NOMO-1 treated with dmso at 0.1 percent for 144 hours (cell line): ENCODE results near the gene ERC2.

Experiments used
- DNase-seq: peaks from one replicate; lab custom pipeline; 2025; ENCODE audit not compliant: unreplicated experiment; lab: John Stamatoyannopoulos, UW

The ERC2 gene

DNA sequence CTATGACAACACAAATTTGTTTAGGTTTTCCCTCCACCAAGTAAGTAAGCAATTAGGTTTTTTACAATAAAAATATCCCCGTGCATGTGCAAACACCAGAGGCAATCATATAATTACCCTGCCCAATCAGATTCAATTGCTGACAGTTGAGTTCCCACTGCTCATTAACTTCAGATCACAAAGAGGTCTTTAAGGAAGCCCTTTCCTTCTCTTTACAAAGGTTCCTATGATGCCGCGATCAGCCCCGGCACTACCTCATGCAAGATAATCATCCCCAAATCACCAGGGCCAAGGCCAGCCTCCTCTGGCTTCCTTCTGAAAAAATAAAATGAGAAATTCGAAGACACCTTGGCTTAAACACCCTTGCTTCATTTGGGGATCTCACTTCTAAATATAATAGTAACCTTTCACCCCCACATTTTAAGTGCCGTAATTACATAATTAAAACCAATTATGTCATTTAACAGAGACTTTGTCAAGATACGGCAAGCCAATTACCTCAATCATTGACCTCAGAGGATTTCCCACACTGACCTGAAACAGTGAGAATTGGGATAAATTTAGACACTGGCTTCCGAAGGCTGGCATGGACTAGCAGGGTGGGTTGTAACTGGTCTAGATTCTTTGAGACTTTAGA lies 859.8 kb downstream of the ERC2 start:
- no peak for DNase-seq

- DNase-seq = no peak
These were observed 860.4 kb downstream of the ERC2 start for GRCh38 chr3:55607844-55608243.

DNA sequence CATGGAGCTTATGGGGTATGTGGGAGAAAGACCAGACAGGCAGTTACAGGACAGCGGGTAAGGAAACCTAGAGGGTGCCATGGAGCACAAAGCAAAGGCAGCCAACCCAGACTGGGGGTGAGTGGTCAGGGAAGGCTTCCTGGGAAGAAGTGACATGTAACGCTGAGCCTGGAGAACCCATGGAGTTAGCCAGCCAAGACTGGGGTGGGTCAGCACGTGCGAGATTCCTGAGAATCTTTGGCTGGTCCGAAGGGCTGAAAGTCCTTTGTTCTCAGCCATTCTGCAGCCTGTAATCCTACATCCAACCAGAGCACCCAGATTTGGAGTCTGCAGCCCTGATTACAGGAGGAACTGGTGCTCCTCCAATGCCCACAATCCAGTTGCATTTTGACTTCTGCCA lies 861.1 kb downstream of the ERC2 start:
- no peak for DNase-seq

GRCh38 chr3:55605443-55606236 lies 862.6 kb downstream of the ERC2 start:
- DNase-seq = no peak

DNA sequence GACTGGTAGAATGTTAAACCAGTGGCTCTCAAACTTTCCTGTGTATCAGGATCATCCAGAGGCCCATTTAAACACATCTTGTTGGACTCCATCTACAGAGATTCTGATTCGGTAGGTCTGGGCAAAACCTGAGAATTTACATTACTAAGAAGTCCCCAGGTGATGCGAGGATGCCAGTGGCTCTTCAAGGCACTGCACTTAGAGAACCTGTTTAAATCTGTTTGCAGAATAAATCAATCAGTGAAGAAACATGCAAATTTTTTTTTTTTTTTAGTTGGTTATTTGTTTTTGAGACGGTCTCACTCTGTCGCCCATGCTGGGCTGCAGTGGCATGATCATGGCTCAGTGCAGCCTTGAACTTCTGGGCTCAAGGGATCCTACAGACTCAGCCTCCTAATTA lies 863.4 kb downstream of the ERC2 start:
- DNase-seq = no peak

- DNase-seq = no peak
These were observed 863.9 kb downstream of the ERC2 start for GRCh38 chr3:55604402-55604801.

DNA sequence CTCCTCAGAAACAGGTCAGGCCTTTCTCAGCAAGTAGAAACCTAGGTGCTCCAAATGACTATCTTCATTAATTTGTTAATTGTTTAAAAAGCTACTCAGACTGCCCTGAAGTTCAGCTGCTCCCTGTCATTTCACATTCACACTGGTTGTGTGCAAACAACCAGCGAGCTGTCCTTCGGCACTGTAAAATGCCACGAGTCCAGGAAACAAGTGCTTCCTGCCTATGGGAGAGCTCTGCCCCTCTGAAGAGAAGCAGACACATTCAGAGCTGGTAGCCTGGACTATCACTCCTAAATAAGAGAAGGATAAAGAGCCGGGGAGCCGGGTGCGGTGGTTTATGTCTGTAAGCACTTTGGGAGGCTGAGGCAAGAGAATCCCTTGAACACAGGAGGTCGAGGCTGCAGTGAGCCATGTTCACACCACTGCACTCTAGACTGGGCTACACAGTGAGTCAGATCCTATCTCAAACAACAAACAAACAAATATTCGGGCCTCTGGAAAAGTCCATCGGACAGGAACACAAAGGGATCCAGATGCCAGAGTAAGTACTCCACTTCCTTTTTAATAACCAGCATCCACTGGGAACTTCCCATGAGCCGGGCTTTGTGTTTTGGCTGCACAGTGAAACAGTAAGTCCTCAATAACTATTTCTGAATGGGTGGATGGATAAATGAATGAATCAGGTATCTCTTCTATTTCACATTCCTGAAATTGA lies 866.7 kb downstream of the ERC2 start:
- DNase-seq = no peak

DNA sequence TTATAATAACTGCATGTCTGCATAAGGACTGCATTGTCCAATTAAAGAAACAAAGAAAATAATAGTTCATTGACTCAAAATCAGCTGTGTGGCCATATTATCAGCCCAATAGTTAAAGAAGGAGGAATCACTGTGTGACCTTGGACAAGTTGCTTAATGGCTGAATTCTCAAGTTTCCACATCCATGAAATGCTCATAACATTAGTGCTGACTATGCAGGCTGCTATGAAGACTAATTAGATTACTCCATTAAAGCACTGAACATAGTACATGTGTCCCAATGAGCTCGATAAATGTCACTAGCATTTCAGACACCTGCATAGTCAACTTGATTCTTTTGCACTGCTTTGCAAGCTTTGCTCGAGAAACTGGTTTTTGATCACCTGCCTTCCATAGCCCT lies 870.0 kb downstream of the ERC2 start:
- no peak for DNase-seq

DNA sequence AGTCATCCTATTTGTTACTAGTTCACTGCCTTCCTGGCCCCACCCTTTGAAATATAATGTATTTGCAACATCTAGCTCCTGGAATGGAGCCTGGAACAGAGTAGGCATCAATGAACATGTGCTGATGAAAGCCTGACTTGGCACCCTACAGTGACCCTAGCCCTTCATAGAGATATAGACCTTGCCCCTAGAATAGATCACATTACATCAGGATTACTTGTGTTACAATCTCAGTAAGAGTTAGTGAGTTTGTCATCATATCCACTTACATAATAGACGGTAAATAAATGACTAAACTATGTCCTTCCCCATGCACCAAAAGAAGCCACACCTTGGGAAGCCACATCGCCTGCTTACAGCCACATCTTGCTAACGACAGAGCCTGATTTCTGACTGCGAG lies 870.6 kb downstream of the ERC2 start:
- no peak for DNase-seq

GRCh38 chr3:55596212-55596611 lies 872.1 kb downstream of the ERC2 start:
- DNase-seq = no peak

GRCh38 chr3:55595420-55595819 lies 872.8 kb downstream of the ERC2 start:
- no peak for DNase-seq

DNA sequence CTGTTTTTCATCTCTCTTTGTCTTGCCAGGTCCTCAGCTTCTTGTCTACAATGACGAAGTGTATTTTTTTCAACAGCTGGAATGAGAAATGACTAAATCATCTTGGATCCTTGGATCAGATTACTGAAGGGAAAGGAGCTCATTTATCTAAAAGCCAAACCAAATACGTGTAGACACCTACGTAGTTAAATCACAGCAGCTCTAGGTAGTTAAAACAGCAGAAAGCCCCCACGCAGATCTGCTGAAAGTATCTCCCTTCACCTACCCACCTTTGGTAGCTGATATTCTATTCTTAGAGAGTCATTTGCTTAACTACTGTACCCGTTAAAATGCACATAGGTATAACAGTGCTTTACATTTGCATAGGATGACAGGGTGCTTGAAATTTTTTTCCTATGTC lies 875.7 kb downstream of the ERC2 start:
- no peak for DNase-seq

GRCh38 chr3:55591888-55592287 lies 876.4 kb downstream of the ERC2 start:
- no peak for DNase-seq

DNA sequence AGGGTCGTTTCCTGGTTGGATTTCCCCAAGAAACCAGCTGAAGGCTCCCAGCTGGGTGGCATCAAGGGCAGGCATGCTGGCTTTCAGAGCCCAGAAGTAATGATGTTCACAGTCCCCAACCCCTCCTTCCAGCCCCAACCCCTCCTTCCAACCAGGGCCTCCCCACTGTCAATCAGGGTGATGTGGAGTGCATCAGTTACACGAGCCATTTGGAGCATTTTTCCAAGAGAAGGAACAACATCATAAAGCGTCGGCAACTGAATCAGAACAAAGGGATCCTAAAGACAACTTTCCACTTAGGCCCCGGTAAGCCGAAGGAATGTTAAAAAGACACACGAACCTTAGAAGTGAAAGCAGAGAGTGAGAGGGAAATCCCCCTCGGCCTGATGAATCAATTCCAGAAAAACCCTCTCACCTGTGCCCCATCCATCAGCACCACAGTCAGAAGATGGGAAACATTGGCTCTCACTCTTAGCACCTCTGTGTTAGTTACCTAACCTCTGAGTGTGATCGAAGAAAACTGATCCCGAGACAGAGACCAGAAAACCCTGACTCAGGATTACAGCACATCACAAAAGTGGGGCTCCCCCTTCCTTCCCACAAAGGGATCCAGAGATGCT lies 880.0 kb downstream of the ERC2 start:
- no peak for DNase-seq

GRCh38 chr3:55585856-55586255 lies 882.4 kb downstream of the ERC2 start:
- DNase-seq = no peak

GRCh38 chr3:55584716-55585368 lies 883.4 kb downstream of the ERC2 start:
- no peak for DNase-seq

- DNase-seq = no peak
These were observed 884.2 kb downstream of the ERC2 start for GRCh38 chr3:55584030-55584429.

GRCh38 chr3:55583475-55583874 lies 884.8 kb downstream of the ERC2 start:
- no peak for DNase-seq

- no peak for DNase-seq
These were observed 888.8 kb downstream of the ERC2 start for GRCh38 chr3:55579496-55579895.

DNA sequence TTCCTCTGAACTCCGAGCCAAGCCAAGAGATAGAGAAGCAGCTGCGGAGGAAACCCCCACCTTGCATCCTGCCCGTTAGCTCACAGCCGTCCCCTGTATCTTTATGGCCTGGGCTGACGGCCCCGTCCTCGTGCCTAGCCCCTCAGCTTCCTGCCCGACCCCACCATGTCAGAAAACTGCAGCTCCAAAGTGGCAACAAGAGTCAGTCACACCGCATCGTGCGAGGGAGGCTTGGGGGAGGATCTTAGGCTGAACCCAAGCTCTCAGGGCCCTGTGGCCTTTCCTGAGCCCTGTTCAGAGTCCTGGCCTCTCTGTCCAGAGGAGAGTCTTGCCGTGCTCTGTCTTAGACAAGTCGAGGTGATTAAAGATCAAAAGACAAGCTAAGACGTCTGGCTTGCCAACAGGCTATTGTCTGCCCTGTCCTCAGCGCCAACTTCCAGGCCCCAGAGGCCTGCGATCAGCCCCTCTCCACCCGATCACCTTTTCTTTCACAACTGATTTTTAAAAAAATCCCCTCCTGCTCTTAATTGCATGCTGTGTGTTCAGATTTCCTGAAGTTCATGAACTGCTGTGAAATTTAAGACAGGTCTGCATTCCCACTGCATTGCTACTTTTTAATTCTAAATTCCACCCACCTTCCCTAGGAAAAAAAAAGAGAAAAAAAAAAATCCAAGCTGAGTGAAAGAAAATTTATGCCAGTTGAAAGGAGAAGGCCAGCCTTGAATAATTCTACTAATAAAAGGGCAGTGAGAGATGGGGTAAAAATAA lies 891.5 kb downstream of the ERC2 start:
- no peak for DNase-seq
